K562 (cell line): Measurements from ENCODE around the gene DVL2. TPM values are rescaled to one million over a fixed set of nuclear protein-coding genes. Genes with fewer than 3 reads are reported as not detected.

Experiments
- ATAC-seq: fragments of 200-7000 bp; cut with Tn5 transposase; 3 replicates; pipeline ENCODE4 v1.9.1; 2020; ENCODE audit warnings: moderate library complexity
- BruUV-seq: library from RNA; stranded (reverse); fragments of 400-500 nt; replicated peaks from 2 replicates; lab custom pipeline; 2021; lab: Mats Ljungman, UMichigan
- CTCF ChIA-PET: fragments of 300-600 bp; formaldehyde crosslinking; extraction: SDS; loops from one replicate; lab custom pipeline; 2021; ENCODE audit warnings: low intra/inter-chr PET ratio; lab: Yijun Ruan, JAX
- POLR2A ChIA-PET: fragments of 300-600, 350-650 bp; sonication (Branson Sonifier 250); formaldehyde crosslinking; extraction: SDS; loops from one replicate; lab custom pipeline; 2021; ENCODE audit warnings: antibody characterized with exemption, inconsistent platforms; lab: Yijun Ruan, JAX
- DNase-seq, 4 experiments: peaks; one replicate each; pipeline versions ENCODE4 v3.0.0 to v3.0.0-alpha.2; 2011 to 2018; ENCODE audit warnings: low spot score in 3 of 4, mixed read lengths in 3 of 4; ENCODE audit errors: extremely low read depth in 1 of 4
- FAIRE-seq: peaks from 2 replicates; lab custom pipeline; 2011; peaks lifted over from hg19 to GRCh38; lab: Jason Lieb, UNC
- H2AFZ ChIP-seq: 2 replicates; pipeline ENCODE4 v1.6.0; 2011; ENCODE audit warnings: low read depth, low read length, control low read depth, inconsistent platforms
- H3K27ac ChIP-seq: fragments of 200-600 bp; 3 replicates; pipeline ENCODE4 v1.8.0; 2011; ENCODE audit warnings: low read depth, mild to moderate bottlenecking, control low read depth, inconsistent platforms, low read length, moderate library complexity, mixed read lengths; ENCODE audit errors: extremely low read depth
- H3K27me3 ChIP-seq, 2 experiments: fragments of 300-600 bp in 1 of 2; 2 replicates in 1 of 2; 3 replicates in 1 of 2; pipeline versions ENCODE4 v1.6.0 to v1.8.0; 2011; ENCODE audit warnings: inconsistent platforms in 2 of 2, low read length in 2 of 2, mild to moderate bottlenecking in 1 of 2, mixed read lengths in 1 of 2, moderate library complexity in 1 of 2; ENCODE audit not compliant: control insufficient read depth in 2 of 2, insufficient read depth in 2 of 2
- H3K36me3 ChIP-seq: fragments of 300-600 bp; 3 replicates; pipeline ENCODE4 v1.8.0; 2011; ENCODE audit warnings: mild to moderate bottlenecking, low read length, inconsistent platforms; ENCODE audit not compliant: control insufficient read depth, insufficient read depth
- H3K4me1 ChIP-seq, 2 experiments: fragments of 200-600 bp in 1 of 2; replicated peaks in 1 of 2; 2 replicates in 1 of 2; 3 replicates in 1 of 2; pipeline versions ENCODE4 v1.5.1 to v1.8.0; 2011; ENCODE audit warnings: inconsistent platforms in 2 of 2, low read length in 2 of 2, mild to moderate bottlenecking in 1 of 2, mixed read lengths in 1 of 2, moderate library complexity in 1 of 2; ENCODE audit not compliant: control insufficient read depth in 2 of 2, insufficient read depth in 2 of 2
- H3K4me2 ChIP-seq: 2 replicates; pipeline ENCODE4 v1.6.1; 2011; ENCODE audit warnings: low read length, control low read depth, inconsistent platforms, mixed read lengths; ENCODE audit not compliant: insufficient read depth
- H3K4me3 ChIP-seq: fragments of 200-600 bp; sonication (generic), shearing (Covaris generic); 2 replicates; pipeline ENCODE4 v1.5.1; 2016; ENCODE audit warnings: control low read depth, inconsistent platforms
- H3K79me2 ChIP-seq: fragments of 200-600 bp; 3 replicates; pipeline ENCODE4 v1.8.0; 2011; ENCODE audit warnings: low read length, inconsistent platforms; ENCODE audit not compliant: control insufficient read depth, insufficient read depth
- H3K9ac ChIP-seq, 2 experiments: 2 replicates each; pipeline versions ENCODE4 v1.6.0 to v1.6.1; 2011; ENCODE audit warnings: low read depth in 2 of 2, low read length in 2 of 2, control low read depth in 1 of 2, inconsistent platforms in 1 of 2, mild to moderate bottlenecking in 1 of 2, mixed read lengths in 1 of 2; ENCODE audit not compliant: insufficient read depth in 1 of 2
- H3K9me1 ChIP-seq: one replicate; pipeline ENCODE4 v1.6.0; 2011; ENCODE audit warnings: inconsistent platforms, mild to moderate bottlenecking, low read length, moderate library complexity; ENCODE audit not compliant: control insufficient read depth, insufficient read depth
- H3K9me3 ChIP-seq: replicated peaks from 2 replicates; pipeline ENCODE4 v1.5.1; 2011; ENCODE audit warnings: low read depth, low read length, inconsistent platforms; ENCODE audit not compliant: control insufficient read depth, insufficient read depth
- H4K20me1 ChIP-seq: replicated peaks from 2 replicates; pipeline ENCODE4 v1.6.1; 2011; ENCODE audit warnings: low read length, inconsistent platforms, mixed read lengths; ENCODE audit not compliant: control insufficient read depth, insufficient read depth
- ARID1B ChIP-seq: fragments of 450-650 bp; IDR thresholded peaks from 2 replicates; pipeline ENCODE4 v1.6.1; 2016; ENCODE audit warnings: antibody characterized with exemption, mild to moderate bottlenecking, inconsistent platforms
- BDP1 ChIP-seq: IDR thresholded peaks from 3 replicates; pipeline ENCODE4 v1.6.1; 2011; ENCODE audit not compliant: insufficient read length, insufficient read depth
- CBFA2T3 ChIP-seq: fragments of 450-650 bp; IDR thresholded peaks from 2 replicates; pipeline ENCODE4 v1.6.1; 2017
- DACH1 ChIP-seq: fragments of 450-650 bp; IDR thresholded peaks from 2 replicates; pipeline ENCODE4 v1.6.1; 2018; ENCODE audit not compliant: partially characterized antibody
- FOXK2 ChIP-seq, 2 experiments: fragments of 450-650 bp; IDR thresholded peaks in 1 of 2; conservative IDR thresholded peaks in 1 of 2; 2 replicates each; pipeline ENCODE4 v1.6.1; 2016; ENCODE audit warnings: low read depth in 2 of 2, mild to moderate bottlenecking in 1 of 2
- MAX ChIP-seq: sonication (generic); formaldehyde crosslinking; IDR thresholded peaks from 2 replicates; pipeline ENCODE4 v1.9.0; 2022; ENCODE audit warnings: mild to moderate bottlenecking, missing genetic modification reagents
- MYC ChIP-seq, 2 experiments: fragments of 250-450 bp in 1 of 2; sonication (Bioruptor Pico) in 1 of 2; IDR thresholded peaks; 2 replicates each; pipeline versions ENCODE4 v1.5.1 to v1.6.1; 2012 to 2021; ENCODE audit warnings: low read depth in 2 of 2, borderline replicate concordance in 1 of 2, improper control_type of control experiment in 1 of 2, low read length in 1 of 2, mild to moderate bottlenecking in 1 of 2, moderate library complexity in 1 of 2
- NCOR1 ChIP-seq: fragments of 450-650 bp; IDR thresholded peaks from 2 replicates; pipeline ENCODE4 v1.6.1; 2016; ENCODE audit warnings: mild to moderate bottlenecking, moderate library complexity
- SMARCA4 ChIP-seq: fragments of 450-650 bp; IDR thresholded peaks from 2 replicates; pipeline ENCODE4 v1.6.1; 2016
- TAL1 ChIP-seq: fragments of 450-650 bp; IDR thresholded peaks from 2 replicates; pipeline ENCODE4 v1.6.1; 2016; ENCODE audit warnings: mild to moderate bottlenecking
- TCF3 ChIP-seq: sonication (generic); formaldehyde crosslinking; IDR thresholded peaks from 2 replicates; pipeline ENCODE4 v1.4.0; 2020; ENCODE audit warnings: mild to moderate bottlenecking, missing genetic modification reagents
- TEAD1 ChIP-seq, 2 experiments: fragments of 450-650 bp in 1 of 2; sonication (generic) in 1 of 2; formaldehyde crosslinking; IDR thresholded peaks; 2 replicates each; pipeline versions ENCODE4 v1.4.0 to v1.8.0; 2020 to 2022; ENCODE audit warnings: mild to moderate bottlenecking in 2 of 2, missing genetic modification reagents in 1 of 2
- USF1 ChIP-seq: sonication (generic); formaldehyde crosslinking; IDR thresholded peaks from 2 replicates; pipeline ENCODE4 v1.9.0; 2022; ENCODE audit warnings: mild to moderate bottlenecking, missing genetic modification reagents
- ZNF384 ChIP-seq: IDR thresholded peaks from 2 replicates; pipeline ENCODE4 v1.6.1; 2012; ENCODE audit warnings: low read depth, low read length, improper control_type of control experiment
- WGBS: fragments of 100-300 bp; shearing (Covaris generic); methylation state at CpG from one replicate; pipeline ENCODE4 v1.1.6; 2016; ENCODE audit warnings: low coverage, mixed read lengths; ENCODE audit not compliant: insufficient coverage; ENCODE audit errors: missing lambda C conversion rate; 5-methylcytosine and 5-hydroxymethylcytosine counted together
- in situ Hi-C: fragments of 300-500 bp; cut with MboI; formaldehyde crosslinking; loops from 4 replicates; pipeline ENCODE4 v1.15.0; 2018; ENCODE audit warnings: inconsistent platforms, mixed read lengths
- intact Hi-C: fragments of 100-400 bp; cut with micrococcal nuclease; formaldehyde crosslinking; loops from 2 replicates; pipeline ENCODE4 v1.14.2; 2022
- polyA plus RNA-seq, 8 experiments: library from polyadenylated mRNA; depleted of rRNA in 4 of 8; stranded (reverse) in 5 of 8; unstranded in 3 of 8; fragments of >200 nt; fragmentation: Nextera tagmentation in 2 of 8; fragmentation: Illumina TruSeq in 1 of 8; extraction: Ambion mirVana in 2 of 8; extraction: Trizol in 1 of 8; gene quantifications; 2 replicates each; pipeline versions ENCODE4 v1.2.1 to v1.2.3, GENCODE V29; 2011 to 2014; ENCODE audit warnings: inconsistent platforms in 1 of 8, missing spikeins in 1 of 8
- total RNA-seq, 7 experiments: library from RNA; depleted of rRNA in 6 of 7; stranded (reverse); fragments of >200 nt in 6 of 7; fragmentation: Illumina TruSeq in 2 of 7; extraction: Trizol in 2 of 7; gene quantifications; 2 replicates each; pipeline versions ENCODE4 v1.2.1 to v1.2.3, GENCODE V29; 2011 to 2021; ENCODE audit warnings: low replicate concordance in 1 of 7
- TF ChIP-seq, protein P1 (sequence below): sonication (generic); formaldehyde crosslinking; IDR thresholded peaks from 2 replicates; pipeline ENCODE4 v1.8.1; 2023; ENCODE audit warnings: missing genetic modification reagents, mild to moderate bottlenecking, borderline replicate concordance

Gene DVL2
- total and polyA plus RNA-seq, 9 of the 15 experiments (the other 6 are each of a cell fraction or from before 2014, with no cell fraction given): 1.3 to 49.5 (median 24.3) TPM

DNA sequence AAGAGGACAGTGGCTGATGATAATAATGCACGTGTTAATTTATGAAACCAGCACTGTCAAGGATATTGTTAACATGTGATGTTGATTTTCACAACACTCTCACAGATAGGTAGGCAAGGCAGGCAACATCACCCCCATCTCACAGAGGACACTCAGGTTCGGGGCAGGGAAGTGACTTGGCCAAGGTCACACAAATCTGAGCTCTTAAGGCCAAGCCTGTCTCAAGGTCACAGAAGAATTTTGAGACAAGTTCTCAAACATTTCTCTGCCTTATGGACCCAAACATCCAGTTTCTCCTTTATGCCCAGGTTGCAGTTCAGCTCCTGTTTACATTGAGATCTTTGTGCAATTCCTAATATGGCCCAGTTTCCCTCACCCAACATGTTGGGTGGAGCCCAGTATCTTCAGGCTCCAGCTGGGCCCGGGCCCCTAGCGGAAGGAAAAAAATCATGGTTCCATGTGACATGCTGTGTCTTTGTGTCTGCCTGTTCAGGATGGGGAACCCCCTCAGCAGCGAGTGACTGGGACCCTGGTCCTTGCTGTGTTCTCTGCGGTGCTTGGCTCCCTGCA lies 48.5 kb upstream of the DVL2 start:
- Histone ChIP-seq H3K9me3 (no peaks in the 10 kb centered on the region), H2AFZ (no peak overlapping the region), H3K36me3 (0 out of 3 replicates have a peak, but pooled peaks cover 3% of the 10 kb centered on the region), H3K4me1 (peaks cover 15 to 44% of the 10 kb centered on the region in 2 experiments; a peak in 4 of 5 replicates), H3K9me1 (no peaks in the 10 kb centered on the region), H3K27ac (peak overlapping the region; percentile 39; the same call in 2 of the 3 replicates), H4K20me1 (no peaks in the 10 kb centered on the region; the same call in 1 of the 2 replicates), H3K9ac (peak overlapping the region; percentile 65 to 91; a peak in 3 of 4 replicates), H3K79me2 (no peaks in the 10 kb centered on the region; the same call in 2 of the 3 replicates), H3K4me2 (peak overlapping the region; percentile 73), H3K4me3 (peak overlapping the region; percentile 65; the same call in 1 of the 2 replicates), H3K27me3 (no peaks in the 10 kb centered on the region)
- ChIA-PET CTCF (no interaction called here), POLR2A (interaction anchor here (0.6 to 1.4 kb wide), 7 partner anchors 11 to 367 kb away, joined by 3 to 5 read pairs (median 3); partner anchors contain the start of gene PHF23)
- in situ Hi-C loops (loop anchor here (5.0 kb wide), 1 partner anchor 59 kb away; no protein-coding TSS in a partner anchor), intact Hi-C loops (loop anchor here (5.0 kb wide), 1 partner anchor 46 kb away; the partner anchor contains the start of gene PHF23)
- FAIRE-seq: peak; percentile 84
- WGBS: 8% methylated on average over 6 of the region's 6 CpGs
- BruUV-seq: no TSS peak
- peak in 3 of 4 experiments; percentile 35 to 69 (median 44) for DNase-seq
- peak; percentile 22; the same call in 1 of the 3 replicates for ATAC-seq
- TF ChIP-seq BDP1: no peak
- peak; percentile 26; the same call in 1 of the 2 replicates for TF ChIP-seq NCOR1
- peak; percentile 66 for TF ChIP-seq DACH1
- TF ChIP-seq SMARCA4: 0 out of 2 replicates have a peak, but pooled peaks have one; percentile 11
- TF ChIP-seq FOXK2 (conservative IDR thresholded peaks at IDR 0.05 in 1 of 2, IDR thresholded peaks at IDR 0.05 in 1 of 2; ENCODE audit: low read depth in 2 of 2): peak; percentile 77 to 83
- 0 out of 4 replicates have a peak, but pooled peaks of 1 of the 2 experiments have one; percentile 17 for TF ChIP-seq TEAD1 (CRISPR knock-in tag; IDR thresholded peaks at IDR 0.05)
- TF ChIP-seq, protein P1, sequence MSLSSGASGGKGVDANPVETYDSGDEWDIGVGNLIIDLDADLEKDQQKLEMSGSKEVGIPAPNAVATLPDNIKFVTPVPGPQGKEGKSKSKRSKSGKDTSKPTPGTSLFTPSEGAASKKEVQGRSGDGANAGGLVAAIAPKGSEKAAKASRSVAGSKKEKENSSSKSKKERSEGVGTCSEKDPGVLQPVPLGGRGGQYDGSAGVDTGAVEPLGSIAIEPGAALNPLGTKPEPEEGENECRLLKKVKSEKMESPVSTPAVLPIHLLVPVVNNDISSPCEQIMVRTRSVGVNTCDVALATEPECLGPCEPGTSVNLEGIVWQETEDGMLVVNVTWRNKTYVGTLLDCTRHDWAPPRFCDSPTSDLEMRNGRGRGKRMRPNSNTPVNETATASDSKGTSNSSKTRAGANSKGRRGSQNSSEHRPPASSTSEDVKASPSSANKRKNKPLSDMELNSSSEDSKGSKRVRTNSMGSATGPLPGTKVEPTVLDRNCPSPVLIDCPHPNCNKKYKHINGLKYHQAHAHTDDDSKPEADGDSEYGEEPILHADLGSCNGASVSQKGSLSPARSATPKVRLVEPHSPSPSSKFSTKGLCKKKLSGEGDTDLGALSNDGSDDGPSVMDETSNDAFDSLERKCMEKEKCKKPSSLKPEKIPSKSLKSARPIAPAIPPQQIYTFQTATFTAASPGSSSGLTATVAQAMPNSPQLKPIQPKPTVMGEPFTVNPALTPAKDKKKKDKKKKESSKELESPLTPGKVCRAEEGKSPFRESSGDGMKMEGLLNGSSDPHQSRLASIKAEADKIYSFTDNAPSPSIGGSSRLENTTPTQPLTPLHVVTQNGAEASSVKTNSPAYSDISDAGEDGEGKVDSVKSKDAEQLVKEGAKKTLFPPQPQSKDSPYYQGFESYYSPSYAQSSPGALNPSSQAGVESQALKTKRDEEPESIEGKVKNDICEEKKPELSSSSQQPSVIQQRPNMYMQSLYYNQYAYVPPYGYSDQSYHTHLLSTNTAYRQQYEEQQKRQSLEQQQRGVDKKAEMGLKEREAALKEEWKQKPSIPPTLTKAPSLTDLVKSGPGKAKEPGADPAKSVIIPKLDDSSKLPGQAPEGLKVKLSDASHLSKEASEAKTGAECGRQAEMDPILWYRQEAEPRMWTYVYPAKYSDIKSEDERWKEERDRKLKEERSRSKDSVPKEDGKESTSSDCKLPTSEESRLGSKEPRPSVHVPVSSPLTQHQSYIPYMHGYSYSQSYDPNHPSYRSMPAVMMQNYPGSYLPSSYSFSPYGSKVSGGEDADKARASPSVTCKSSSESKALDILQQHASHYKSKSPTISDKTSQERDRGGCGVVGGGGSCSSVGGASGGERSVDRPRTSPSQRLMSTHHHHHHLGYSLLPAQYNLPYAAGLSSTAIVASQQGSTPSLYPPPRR (CRISPR knock-in tag): no peak
- peak; percentile 58; the same call in 1 of the 2 replicates for TF ChIP-seq MYC (IDR thresholded peaks at IDR 0.05; ENCODE audit: low read depth, low read length)
- TF ChIP-seq MYC (CRISPR knock-in tag; IDR thresholded peaks at IDR 0.05; ENCODE audit: borderline replicate concordance, low read depth): no peak
- peak; percentile 66 for TF ChIP-seq MAX (CRISPR knock-in tag)
- peak; percentile 36 for TF ChIP-seq TAL1
- 0 out of 2 replicates have a peak, but pooled peaks have one; percentile 28 for TF ChIP-seq USF1 (CRISPR knock-in tag)
- TF ChIP-seq ZNF384: peak; percentile 45; the same call in 1 of the 2 replicates
- TF ChIP-seq ARID1B: peak; percentile 15; the same call in 1 of the 2 replicates
- peak; percentile 58 for TF ChIP-seq TCF3 (CRISPR knock-in tag)
- peak; percentile 45; the same call in 1 of the 2 replicates for TF ChIP-seq CBFA2T3
